ENCODE results near the gene FUT7.

FUT7 gene

DNA sequence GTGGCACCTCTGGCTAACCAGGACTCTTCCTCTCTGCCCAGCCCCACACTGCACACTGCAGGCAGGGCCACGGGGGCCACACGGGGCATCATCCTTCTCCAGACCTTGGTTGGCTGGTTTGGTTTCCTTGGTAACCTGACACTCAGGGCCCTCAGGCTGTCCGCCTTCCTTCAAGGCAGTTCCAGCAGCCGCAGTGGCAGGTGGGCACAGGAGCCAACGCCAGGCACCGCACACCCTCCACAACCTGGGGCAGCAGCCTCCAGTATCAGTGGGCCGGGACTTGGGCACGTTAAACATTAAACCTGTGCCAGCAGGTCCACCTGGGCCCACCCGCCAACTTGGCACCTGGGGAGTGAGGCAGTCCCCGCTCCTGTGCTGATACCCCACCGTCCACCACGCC, 12.1 kb upstream of the FUT7 start:
- Histone ChIP-seq H3K4me3 (IDR thresholded peaks at IDR 0.05; ENCODE audit: insufficient read depth, low read depth, low read length) (no peak overlapping the region), H3K79me2 (ENCODE audit: insufficient read depth, low read depth) (no peaks in the 10 kb centered on the region), H2AFZ (ENCODE audit: low read depth) (no peak overlapping the region), H4K20me1 (ENCODE audit: insufficient read depth) (no peaks in the 10 kb centered on the region), H3K27ac (no peak overlapping the region), H3K36me3 (ENCODE audit: insufficient read depth) (no peaks in the 10 kb centered on the region), H3K27me3 (ENCODE audit: insufficient read depth, low read depth) (peaks cover 85% of the 10 kb centered on the region), H3K9ac (no peak overlapping the region), H3K4me1 (ENCODE audit: low read depth, poor library complexity, severe bottlenecking) (no peaks in the 10 kb centered on the region), H3K4me2 (no peak overlapping the region)
- TF ChIP-seq, protein P1, sequence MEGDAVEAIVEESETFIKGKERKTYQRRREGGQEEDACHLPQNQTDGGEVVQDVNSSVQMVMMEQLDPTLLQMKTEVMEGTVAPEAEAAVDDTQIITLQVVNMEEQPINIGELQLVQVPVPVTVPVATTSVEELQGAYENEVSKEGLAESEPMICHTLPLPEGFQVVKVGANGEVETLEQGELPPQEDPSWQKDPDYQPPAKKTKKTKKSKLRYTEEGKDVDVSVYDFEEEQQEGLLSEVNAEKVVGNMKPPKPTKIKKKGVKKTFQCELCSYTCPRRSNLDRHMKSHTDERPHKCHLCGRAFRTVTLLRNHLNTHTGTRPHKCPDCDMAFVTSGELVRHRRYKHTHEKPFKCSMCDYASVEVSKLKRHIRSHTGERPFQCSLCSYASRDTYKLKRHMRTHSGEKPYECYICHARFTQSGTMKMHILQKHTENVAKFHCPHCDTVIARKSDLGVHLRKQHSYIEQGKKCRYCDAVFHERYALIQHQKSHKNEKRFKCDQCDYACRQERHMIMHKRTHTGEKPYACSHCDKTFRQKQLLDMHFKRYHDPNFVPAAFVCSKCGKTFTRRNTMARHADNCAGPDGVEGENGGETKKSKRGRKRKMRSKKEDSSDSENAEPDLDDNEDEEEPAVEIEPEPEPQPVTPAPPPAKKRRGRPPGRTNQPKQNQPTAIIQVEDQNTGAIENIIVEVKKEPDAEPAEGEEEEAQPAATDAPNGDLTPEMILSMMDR (conservative IDR thresholded peaks at IDR 0.05; ENCODE audit: low read depth, low read length): no peak

DNA sequence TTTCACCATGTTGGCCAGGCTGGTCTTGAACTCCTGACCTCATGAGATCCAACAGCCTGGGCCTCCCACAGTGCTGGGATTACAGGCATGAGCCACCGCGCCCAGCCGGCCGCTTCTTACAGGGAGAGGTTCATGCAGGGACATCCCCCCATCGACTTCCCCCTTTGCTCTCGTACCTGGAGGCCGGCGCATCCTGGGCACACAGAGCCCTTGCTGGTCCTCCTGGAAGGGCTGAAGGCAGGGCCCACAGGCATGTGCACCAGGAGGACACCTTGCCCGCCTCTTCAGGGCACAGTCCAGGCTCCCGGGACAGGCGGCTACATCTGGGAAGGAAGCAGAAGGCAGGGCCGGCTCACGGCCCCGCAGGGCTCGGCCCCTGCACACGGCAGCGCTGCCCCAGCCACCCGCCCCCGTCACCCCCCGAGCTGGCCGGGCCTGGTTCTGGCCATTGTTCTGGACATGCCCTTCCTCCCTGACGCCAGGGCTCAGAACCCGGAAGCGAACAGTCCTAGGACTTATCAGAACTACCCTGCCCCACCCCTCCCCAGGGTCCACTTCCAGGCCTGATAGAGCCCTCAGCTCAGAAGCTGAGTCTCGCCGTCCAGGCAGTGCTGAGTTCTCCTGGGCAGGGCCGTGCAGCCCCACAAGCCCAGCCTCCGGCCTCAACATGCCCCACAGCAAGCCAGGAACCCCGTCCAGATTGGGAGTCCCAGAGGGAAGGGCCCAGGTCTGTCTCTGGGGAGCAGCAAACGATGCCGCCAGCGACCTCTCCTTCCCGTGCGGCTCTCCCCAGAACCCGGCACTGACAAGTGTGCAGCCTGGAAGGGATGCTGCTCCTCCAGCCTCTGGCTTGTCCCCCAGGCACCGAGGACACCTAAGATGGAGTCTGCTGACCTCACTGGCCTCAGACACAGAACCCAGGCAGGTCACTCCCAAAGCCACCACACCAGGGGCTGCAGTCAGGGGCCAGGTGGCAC, 11.2 kb upstream of the FUT7 start:
- Histone ChIP-seq H3K27ac (no peak overlapping the region), H3K4me1 (ENCODE audit: low read depth, poor library complexity, severe bottlenecking) (no peaks in the 10 kb centered on the region), H3K4me3 (IDR thresholded peaks at IDR 0.05; ENCODE audit: insufficient read depth, low read depth, low read length) (no peak overlapping the region), H4K20me1 (ENCODE audit: insufficient read depth) (no peaks in the 10 kb centered on the region), H3K9ac (no peak overlapping the region), H3K27me3 (ENCODE audit: insufficient read depth, low read depth) (peaks cover 90% of the 10 kb centered on the region), H3K36me3 (ENCODE audit: insufficient read depth) (no peaks in the 10 kb centered on the region), H3K4me2 (no peak overlapping the region), H2AFZ (ENCODE audit: low read depth) (no peak overlapping the region), H3K79me2 (ENCODE audit: insufficient read depth, low read depth) (no peaks in the 10 kb centered on the region)
- TF ChIP-seq, protein P1 (conservative IDR thresholded peaks at IDR 0.05; ENCODE audit: low read depth, low read length): no peak

DNA sequence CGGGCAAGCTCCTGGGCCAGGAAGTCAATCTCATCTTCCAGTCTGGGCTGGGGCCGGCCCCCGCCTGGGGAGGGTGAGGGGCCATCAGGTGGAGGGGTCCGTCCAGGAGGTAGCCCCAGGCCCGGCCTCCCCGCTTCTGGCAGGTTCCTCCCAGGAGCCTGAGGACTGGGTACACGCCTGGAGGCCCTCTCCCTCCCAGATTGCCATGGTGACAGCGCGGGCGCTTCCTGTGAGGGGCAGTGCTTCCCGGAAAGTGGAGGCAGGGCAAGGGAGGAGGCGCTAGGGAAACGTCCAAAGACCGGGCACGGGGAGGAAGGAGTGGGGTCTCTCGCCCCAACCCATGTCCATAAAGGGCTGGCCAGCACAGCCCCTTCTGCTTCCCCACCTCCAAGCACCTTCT, 9.2 kb upstream of the FUT7 start:
- TF ChIP-seq, protein P1 (conservative IDR thresholded peaks at IDR 0.05; ENCODE audit: low read depth, low read length): no peak
- H3K27me3 ChIP-seq (ENCODE audit: insufficient read depth, low read depth): peaks cover 89% of the 10 kb centered on the region
- no peaks in the 10 kb centered on the region for H3K4me1 ChIP-seq (ENCODE audit: low read depth, poor library complexity, severe bottlenecking)
- H3K36me3 ChIP-seq (ENCODE audit: insufficient read depth): no peaks in the 10 kb centered on the region
- no peak overlapping the region for H3K9ac ChIP-seq
- H3K4me3 ChIP-seq (IDR thresholded peaks at IDR 0.05; ENCODE audit: insufficient read depth, low read depth, low read length): no peak overlapping the region
- no peaks in the 10 kb centered on the region for H3K79me2 ChIP-seq (ENCODE audit: insufficient read depth, low read depth)
- H3K27ac ChIP-seq: no peak overlapping the region
- no peak overlapping the region for H3K4me2 ChIP-seq
- no peak overlapping the region for H2AFZ ChIP-seq (ENCODE audit: low read depth)
- H4K20me1 ChIP-seq (ENCODE audit: insufficient read depth): no peaks in the 10 kb centered on the region

DNA sequence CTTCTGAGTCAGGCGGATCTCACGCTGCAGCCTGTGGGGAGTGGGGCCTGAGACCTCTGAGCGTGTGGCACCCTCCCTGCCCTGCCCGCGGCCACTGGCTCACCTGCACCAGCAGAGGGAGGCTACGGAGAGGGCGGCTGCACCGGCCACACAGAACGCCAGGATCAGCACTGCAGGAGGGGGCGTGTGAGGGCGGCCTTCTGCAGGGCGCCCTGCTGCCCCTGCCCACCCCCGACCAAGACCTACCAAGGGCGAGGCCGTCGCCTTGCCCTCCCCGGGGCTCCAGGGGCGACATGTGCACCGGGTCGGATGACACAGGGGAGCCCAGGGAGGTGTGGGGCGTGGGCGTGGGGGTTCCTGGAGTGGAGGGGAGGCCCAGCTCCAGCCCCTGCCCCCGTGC, 8.7 kb upstream of the FUT7 start:
- Histone ChIP-seq H3K4me2 (no peak overlapping the region), H3K36me3 (ENCODE audit: insufficient read depth) (no peaks in the 10 kb centered on the region), H3K79me2 (ENCODE audit: insufficient read depth, low read depth) (no peaks in the 10 kb centered on the region), H2AFZ (ENCODE audit: low read depth) (no peak overlapping the region), H3K4me3 (IDR thresholded peaks at IDR 0.05; ENCODE audit: insufficient read depth, low read depth, low read length) (no peak overlapping the region), H3K27me3 (ENCODE audit: insufficient read depth, low read depth) (peaks cover 87% of the 10 kb centered on the region), H3K9ac (no peak overlapping the region), H3K27ac (no peak overlapping the region), H3K4me1 (ENCODE audit: low read depth, poor library complexity, severe bottlenecking) (no peaks in the 10 kb centered on the region), H4K20me1 (ENCODE audit: insufficient read depth) (no peaks in the 10 kb centered on the region)
- TF ChIP-seq, protein P1 (conservative IDR thresholded peaks at IDR 0.05; ENCODE audit: low read depth, low read length): no peak

All from KMS-11 (cell line).